Muscle layer of duodenum (tissue), 2 donors: ENCODE data around the gene C3orf49.

ENCODE experiments used
- H3K27ac ChIP-seq: one replicate; pipeline ENCODE4 v1.7.0; 2013; ENCODE audit warnings: mild to moderate bottlenecking, low read length
- H3K27me3 ChIP-seq: one replicate; pipeline ENCODE4 v1.7.0; 2013; ENCODE audit warnings: low read depth, mild to moderate bottlenecking, control low read depth, low read length
- H3K36me3 ChIP-seq, 2 donors: one replicate each; pipeline ENCODE4 v1.7.0; 2013; ENCODE audit warnings: low read length in 2 of 2, control low read depth in 1 of 2, mild to moderate bottlenecking in 1 of 2; ENCODE audit not compliant: insufficient read depth in 2 of 2, control insufficient read depth in 1 of 2
- H3K4me1 ChIP-seq, 2 donors: one replicate each; pipeline ENCODE4 v1.7.0; 2013; ENCODE audit warnings: low read length in 2 of 2, mild to moderate bottlenecking in 2 of 2, control low read depth in 1 of 2, moderate library complexity in 1 of 2; ENCODE audit not compliant: insufficient read depth in 2 of 2, control insufficient read depth in 1 of 2
- H3K4me3 ChIP-seq, 2 donors: one replicate each; pipeline ENCODE4 v1.7.0; 2013; ENCODE audit warnings: low read length in 2 of 2, low read depth in 1 of 2, mild to moderate bottlenecking in 1 of 2
- H3K9me3 ChIP-seq, 2 donors: one replicate each; pipeline ENCODE4 v1.7.0; 2013; ENCODE audit warnings: low read length in 2 of 2, control low read depth in 1 of 2, mild to moderate bottlenecking in 1 of 2; ENCODE audit not compliant: control insufficient read depth in 1 of 2
- donor health status: healthy.

The C3orf49 gene

DNA sequence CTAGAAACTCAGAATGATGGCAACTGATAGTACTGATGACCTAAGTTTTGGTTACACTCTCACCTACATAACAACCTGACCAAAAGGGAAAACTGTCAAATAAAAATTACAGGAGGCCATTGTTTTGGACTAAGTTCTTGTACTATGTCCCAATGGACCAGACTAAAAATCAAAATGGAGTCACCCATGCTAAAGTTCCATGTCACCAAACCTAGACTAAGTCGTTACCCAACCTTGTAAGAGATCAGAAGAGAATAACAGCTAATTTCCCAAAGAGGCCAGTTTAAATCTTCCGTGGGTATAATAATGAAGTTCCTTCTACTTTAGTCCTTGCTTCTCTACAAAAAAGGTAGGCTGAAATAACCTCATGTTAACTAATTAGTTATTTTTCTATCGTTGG is 32.2 kb downstream of the C3orf49 start:
- Histone ChIP-seq H3K36me3 (no peaks in the 10 kb centered on the region), H3K4me1 (peaks cover 0 to 8% of the 10 kb centered on the region in 2 donors), H3K27ac (no peak overlapping the region), H3K27me3 (no peaks in the 10 kb centered on the region), H3K4me3 (no peak overlapping the region), H3K9me3 (no peaks in the 10 kb centered on the region)

DNA sequence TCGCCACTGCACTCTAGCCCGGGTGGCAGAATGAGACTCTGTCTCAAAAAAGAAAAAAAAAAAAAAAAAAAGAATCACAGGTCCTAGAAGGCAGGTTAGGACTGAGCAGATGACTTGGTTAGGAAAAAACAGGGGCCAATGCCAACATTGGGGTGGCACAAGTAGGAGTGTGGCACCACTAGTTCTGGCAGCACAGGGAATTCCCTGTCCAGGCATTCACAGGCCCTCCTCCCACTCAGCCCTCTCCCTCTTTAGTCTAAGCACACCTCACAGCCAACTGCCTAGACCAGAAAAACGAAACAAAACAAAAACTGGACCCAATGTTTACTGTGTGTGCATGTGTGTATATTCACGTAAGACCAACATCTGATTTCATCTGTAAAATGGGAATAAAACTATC is 34.0 kb downstream of the C3orf49 start:
- Histone ChIP-seq H3K4me1 (peaks cover 0 to 8% of the 10 kb centered on the region in 2 donors), H3K4me3 (no peak overlapping the region), H3K27me3 (no peaks in the 10 kb centered on the region), H3K9me3 (no peaks in the 10 kb centered on the region), H3K36me3 (no peaks in the 10 kb centered on the region), H3K27ac (no peak overlapping the region)

DNA sequence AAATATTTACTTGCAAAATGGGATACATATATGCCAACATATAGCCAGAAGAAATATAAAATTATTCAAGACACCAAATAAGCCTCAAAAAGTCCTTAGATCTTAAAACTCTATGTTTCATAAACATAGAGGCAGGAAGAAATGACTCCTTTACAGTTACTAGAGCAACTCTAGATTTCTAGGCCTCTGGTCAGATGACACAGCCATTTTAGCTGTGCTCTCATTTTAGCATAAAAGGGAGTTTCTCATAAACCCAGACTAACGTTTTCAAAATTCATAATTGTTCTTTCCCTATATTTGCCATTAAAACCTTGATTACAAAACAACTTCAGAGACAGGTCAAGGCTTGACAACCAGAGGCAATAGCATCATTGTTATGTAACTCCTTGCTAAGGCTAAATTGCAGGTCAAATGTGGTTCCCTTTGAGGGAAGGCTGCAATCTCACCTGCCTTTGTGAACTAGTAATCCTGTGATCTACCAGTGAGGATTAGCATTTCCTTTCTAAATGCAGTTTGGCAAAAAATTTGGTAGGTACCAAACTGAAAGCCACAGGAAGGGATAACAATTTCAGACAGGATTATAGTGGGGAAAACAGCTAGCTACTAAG is 36.3 kb downstream of the C3orf49 start:
- no peak overlapping the region for H3K4me3 ChIP-seq
- no peaks in the 10 kb centered on the region for H3K9me3 ChIP-seq
- H3K4me1 ChIP-seq = peaks cover 0 to 8% of the 10 kb centered on the region in 2 donors
- H3K27ac ChIP-seq = no peak overlapping the region
- no peaks in the 10 kb centered on the region for H3K36me3 ChIP-seq
- H3K27me3 ChIP-seq = no peaks in the 10 kb centered on the region

DNA sequence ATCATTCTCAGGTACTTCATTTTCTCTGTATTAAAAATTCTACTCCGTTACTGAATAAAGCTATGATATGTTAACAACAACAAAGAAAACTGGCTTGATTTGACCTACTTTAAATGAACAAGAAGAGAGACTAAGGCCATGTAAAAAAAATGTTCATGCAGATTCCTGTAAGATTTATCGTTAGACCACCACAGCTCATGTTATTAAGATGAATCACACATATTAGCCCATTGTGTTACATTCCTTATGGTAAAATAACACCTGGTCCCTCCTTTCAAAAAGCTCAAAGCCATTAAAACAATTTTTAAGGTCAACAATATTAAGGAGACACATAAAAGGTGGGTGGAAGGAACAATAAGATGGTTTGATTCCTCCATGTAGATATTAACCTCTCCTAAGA is 38.2 kb downstream of the C3orf49 start:
- Histone ChIP-seq H3K4me1 (peaks cover 1 to 13% of the 10 kb centered on the region in 2 donors), H3K27ac (no peak overlapping the region), H3K36me3 (no peaks in the 10 kb centered on the region), H3K4me3 (no peak overlapping the region), H3K27me3 (no peaks in the 10 kb centered on the region), H3K9me3 (no peaks in the 10 kb centered on the region)

DNA sequence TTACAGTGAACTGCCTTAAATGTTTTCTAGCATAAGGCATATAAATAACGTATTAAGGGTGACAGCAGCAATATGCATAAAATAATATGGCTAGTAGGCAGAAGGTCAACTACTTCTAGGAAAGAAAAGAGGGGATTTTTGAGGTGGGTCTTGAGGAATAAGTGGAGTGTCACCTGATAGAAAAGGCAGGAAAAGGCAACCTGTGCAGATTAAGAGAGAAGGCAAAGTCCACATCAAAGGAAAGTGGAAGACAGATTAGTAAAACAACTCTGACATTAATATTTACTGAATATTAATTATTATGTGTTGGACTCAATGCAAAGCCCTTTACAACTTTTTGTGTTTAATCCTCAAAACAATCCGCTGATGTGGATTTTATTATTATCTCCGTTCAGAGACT is 41.7 kb downstream of the C3orf49 start:
- H3K27ac ChIP-seq = no peak overlapping the region
- H3K4me3 ChIP-seq = no peak overlapping the region
- no peaks in the 10 kb centered on the region for H3K36me3 ChIP-seq
- no peaks in the 10 kb centered on the region for H3K27me3 ChIP-seq
- H3K9me3 ChIP-seq = no peaks in the 10 kb centered on the region
- peaks cover 9 to 21% of the 10 kb centered on the region in 2 donors for H3K4me1 ChIP-seq

DNA sequence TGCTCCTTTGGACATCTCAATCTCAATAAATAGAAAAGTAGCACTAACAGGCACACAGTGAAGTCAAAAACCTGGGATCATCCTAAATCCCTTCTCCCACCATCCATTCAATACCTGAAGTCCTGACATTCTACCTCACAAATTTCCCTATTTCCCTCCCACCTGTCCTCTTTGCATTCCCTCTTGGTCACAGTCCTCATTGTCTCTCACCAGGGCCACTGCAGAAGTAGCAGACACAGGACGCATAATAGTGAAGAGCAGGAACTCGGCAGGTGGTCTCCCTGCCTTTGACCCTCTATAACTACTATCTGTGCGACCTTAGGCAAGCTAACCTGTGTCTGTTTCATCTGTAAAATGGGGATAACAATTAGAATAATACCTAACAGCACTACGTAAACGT is 42.2 kb downstream of the C3orf49 start:
- no peak overlapping the region for H3K27ac ChIP-seq
- H3K27me3 ChIP-seq = no peaks in the 10 kb centered on the region
- H3K36me3 ChIP-seq = no peaks in the 10 kb centered on the region
- no peaks in the 10 kb centered on the region for H3K9me3 ChIP-seq
- no peak overlapping the region for H3K4me3 ChIP-seq
- H3K4me1 ChIP-seq = peaks cover 9 to 17% of the 10 kb centered on the region in 2 donors

DNA sequence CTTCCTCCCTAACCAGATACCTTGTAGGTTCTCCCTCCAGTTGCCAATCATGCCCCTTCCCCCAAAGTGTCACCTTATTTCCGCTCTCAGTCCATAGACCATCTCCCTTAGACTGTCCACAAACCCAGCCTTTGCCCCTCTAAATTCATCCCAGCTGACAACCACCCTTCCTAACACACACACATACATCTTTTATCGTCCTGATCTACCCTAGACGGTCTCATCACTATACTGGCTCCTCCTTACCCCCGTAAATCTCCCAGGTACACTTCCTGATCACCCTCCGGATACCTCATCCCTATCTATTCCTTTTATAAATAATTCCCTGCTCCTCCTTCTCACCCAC is 43.7 kb downstream of the C3orf49 start:
- Histone ChIP-seq H3K4me1 (peaks cover 9 to 17% of the 10 kb centered on the region in 2 donors), H3K36me3 (no peaks in the 10 kb centered on the region), H3K27ac (peak overlapping the region; percentile 61), H3K4me3 (peak overlapping the region; percentile 77 to 87), H3K27me3 (no peaks in the 10 kb centered on the region), H3K9me3 (no peaks in the 10 kb centered on the region)

DNA sequence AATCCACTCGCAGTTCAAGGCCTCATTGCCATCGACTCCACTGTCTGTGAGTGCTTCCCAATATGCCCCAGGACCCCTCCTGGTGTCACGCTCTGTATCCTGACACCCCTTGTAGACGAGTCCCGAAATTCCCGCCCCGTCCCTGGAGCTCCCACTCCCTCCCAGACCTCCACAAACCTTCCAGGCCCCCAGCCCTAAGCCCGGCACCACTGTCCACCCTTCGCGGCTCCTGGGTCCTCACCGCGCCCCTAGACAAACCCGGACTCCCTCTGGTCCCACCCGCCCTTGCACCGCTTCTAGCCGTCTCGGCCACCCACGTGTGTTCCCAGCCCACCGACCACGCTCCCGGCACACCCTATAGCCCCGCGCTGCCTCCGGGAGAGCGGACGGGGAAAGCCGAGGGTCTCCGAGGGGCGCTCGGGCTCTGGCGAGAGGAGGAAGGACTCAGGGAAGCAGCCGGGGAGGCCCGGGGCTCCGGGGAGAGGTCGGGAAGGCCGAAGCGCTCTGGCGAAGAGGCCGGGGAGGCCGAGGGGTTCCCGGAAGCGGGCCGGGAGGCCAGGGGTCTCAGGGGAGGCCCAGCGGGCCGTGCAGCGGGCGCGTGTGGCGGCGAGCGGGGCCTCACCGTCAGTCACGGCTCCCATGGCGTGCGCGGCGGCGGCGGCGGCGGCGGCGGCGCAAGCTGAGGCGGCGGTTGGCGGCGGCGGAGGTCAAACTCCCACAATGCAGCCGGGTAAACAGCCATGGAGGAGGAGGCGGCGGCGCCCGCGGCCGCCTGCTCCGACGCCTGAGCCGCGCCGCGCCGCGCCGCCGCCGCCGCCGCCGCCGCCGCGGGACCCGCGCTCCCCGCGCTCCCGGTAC is 44.3 kb downstream of the C3orf49 start, which contains the start of the genes ATXN7 and THOC7:
TSS of gene ATXN7 (plus strand) at position 718 of the 858 bp plus-strand sequence. CDS start 48,732 bp downstream, outside the sequence.
TSS of gene THOC7 (minus strand) at position 656 of the 858 bp plus-strand sequence. CDS start at position 641, 15 bp downstream.
- Histone ChIP-seq H3K36me3 (no peaks in the 10 kb centered on the region), H3K27ac (peak within 1 kb of the TSS; percentile 69), H3K9me3 (no peaks in the 10 kb centered on the region), H3K27me3 (no peaks in the 10 kb centered on the region), H3K4me3 (peak within 1 kb of the TSS; percentile 85 to 88), H3K4me1 (peaks cover 9 to 17% of the 10 kb centered on the region in 2 donors)

DNA sequence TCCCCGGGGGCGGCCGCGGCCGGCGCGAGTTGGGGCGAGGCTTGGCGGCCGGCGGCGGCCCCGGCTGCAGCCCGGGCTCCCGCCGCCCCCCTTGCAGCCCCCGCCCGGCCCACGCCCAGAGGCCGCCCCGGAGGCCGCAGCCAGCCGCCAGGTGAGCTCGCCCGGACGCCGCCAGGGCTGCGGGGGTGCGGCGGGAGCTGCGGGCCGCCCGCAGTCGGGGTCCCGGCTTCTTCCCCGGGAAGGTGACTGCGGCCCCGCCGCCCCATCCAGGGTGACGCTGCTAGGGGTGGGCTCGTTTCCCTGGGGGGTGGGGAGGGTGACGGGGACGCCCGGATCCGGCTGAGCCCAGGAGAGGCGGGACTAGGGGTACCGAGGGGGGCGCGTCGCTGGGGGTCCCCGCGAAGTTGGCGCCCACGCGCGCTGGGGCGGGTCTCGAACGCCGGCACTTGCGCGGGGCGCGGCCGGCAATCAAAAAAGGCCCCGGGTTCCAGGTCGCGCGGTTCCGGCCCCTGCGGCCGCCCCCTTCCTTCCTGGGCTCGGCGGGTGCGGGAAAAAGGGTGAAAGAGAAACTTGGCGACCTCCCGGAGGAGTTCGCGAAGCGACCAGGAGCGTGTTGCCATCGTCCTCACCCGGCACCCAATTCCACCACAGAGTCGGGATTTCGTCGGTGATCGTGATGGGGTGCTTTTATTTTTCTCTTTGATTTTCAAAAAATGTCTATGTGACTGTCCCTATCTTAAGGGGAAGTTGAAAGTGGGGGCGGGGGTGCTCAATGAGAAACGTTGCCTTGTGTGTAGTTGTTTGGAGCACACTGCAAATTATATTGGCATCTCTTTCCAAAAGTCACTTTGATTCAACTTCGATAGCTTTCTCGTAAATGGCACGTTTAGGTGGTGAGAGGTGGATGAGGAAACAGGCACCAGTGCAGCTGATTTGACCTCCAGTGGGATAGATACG is 45.2 kb downstream of the C3orf49 start:
- H3K27ac ChIP-seq = peak overlapping the region; percentile 69
- H3K36me3 ChIP-seq = no peaks in the 10 kb centered on the region
- peak overlapping the region; percentile 85 to 88 for H3K4me3 ChIP-seq
- H3K4me1 ChIP-seq = peaks cover 9 to 17% of the 10 kb centered on the region in 2 donors
- H3K9me3 ChIP-seq = no peaks in the 10 kb centered on the region
- H3K27me3 ChIP-seq = no peaks in the 10 kb centered on the region

DNA sequence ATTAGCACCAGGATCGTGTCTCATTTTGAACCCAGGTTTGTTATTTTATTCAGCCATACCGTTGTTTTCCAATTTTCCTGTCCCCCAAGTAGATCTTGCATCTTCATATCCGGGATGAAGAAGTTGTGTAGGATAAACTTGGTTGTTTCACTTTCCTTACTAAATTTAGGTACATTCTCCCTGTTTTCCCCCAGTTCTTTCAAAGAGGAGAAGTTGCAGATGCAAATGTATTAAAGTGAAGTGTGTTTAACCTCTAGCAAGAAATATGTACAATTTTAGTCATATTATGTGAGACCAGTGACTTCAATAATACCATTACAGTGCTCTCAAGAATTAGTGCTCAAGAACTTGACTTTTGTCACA is 45.8 kb downstream of the C3orf49 start:
- Histone ChIP-seq H3K27ac (peak overlapping the region; percentile 69), H3K4me3 (peak overlapping the region; percentile 85 to 88), H3K4me1 (peaks cover 9 to 17% of the 10 kb centered on the region in 2 donors), H3K9me3 (no peaks in the 10 kb centered on the region), H3K36me3 (no peaks in the 10 kb centered on the region), H3K27me3 (no peaks in the 10 kb centered on the region)

DNA sequence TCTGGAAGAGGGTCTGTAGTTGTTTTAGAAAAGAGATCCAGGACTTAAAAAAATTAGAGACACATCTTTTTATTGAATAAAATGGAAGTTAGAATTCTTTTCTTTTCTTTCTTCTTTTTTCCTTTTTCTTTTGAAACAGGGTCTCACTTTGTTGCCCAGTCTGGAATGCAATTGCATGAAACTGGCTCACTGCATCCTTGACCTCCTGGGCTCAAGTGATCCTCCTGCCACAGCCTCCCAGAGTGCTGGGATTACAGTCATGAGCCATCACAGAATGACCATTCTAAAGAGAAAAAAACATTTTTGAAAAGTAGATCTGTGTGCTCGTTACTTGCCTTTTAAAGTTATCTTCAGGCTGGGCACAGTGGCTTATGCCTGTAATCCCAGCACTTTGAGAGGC is 48.1 kb downstream of the C3orf49 start:
- Histone ChIP-seq H3K4me3 (no peak overlapping the region), H3K27ac (no peak overlapping the region), H3K27me3 (no peaks in the 10 kb centered on the region), H3K36me3 (no peaks in the 10 kb centered on the region), H3K9me3 (no peaks in the 10 kb centered on the region), H3K4me1 (peaks cover 9 to 13% of the 10 kb centered on the region in 2 donors)
